H1 (cell line): ENCODE data around the gene PCYT1B. TPM values are rescaled to one million over a fixed set of nuclear protein-coding genes. Genes with fewer than 3 reads are reported as not detected.

ENCODE experiments used
- CTCF ChIA-PET: fragments of 300-600 bp; sonication (Branson Sonifier 250); formaldehyde crosslinking; loops from one replicate; lab custom pipeline; 2021; ENCODE audit not compliant: partially characterized antibody; lab: Charles Lee
- POLR2A ChIA-PET: fragments of 300-600 bp; sonication (Branson Sonifier 250); formaldehyde crosslinking; loops from one replicate; lab custom pipeline; 2021; ENCODE audit warnings: inconsistent platforms; ENCODE audit not compliant: partially characterized antibody; lab: Charles Lee
- DNase-seq, 2 experiments: peaks; one replicate each; pipeline versions ENCODE4 v3.0.0 to v3.0.0-alpha.2; 2010 to 2022; ENCODE audit warnings: low spot score in 2 of 2, low read depth in 1 of 2, mixed read lengths in 1 of 2
- FAIRE-seq: peaks from 2 replicates; lab custom pipeline; 2011; peaks lifted over from hg19 to GRCh38; lab: Jason Lieb, UNC
- H2AFZ ChIP-seq: 2 replicates; pipeline ENCODE4 v1.8.1; 2012; ENCODE audit warnings: low read length, inconsistent platforms
- H2AK5ac ChIP-seq: 2 replicates; pipeline ENCODE4 v1.6.1; 2013; ENCODE audit warnings: low read depth, low read length
- H2BK120ac ChIP-seq: replicated peaks from 2 replicates; pipeline ENCODE3; 2013; ENCODE audit warnings: low read depth, low read length, inconsistent platforms
- H2BK12ac ChIP-seq: 2 replicates; pipeline ENCODE4 v1.6.1; 2013; ENCODE audit warnings: low read depth, low read length
- H2BK15ac ChIP-seq: 2 replicates; pipeline ENCODE4 v1.6.1; 2013; ENCODE audit warnings: low read length
- H2BK20ac ChIP-seq: 2 replicates; pipeline ENCODE4 v1.6.1; 2013; ENCODE audit warnings: low read length
- H2BK5ac ChIP-seq: 2 replicates; pipeline ENCODE4 v1.6.1; 2013; ENCODE audit warnings: low read depth, low read length
- H3K14ac ChIP-seq: 2 replicates; pipeline ENCODE4 v1.6.1; 2013; ENCODE audit warnings: inconsistent platforms; ENCODE audit not compliant: insufficient read length
- H3K18ac ChIP-seq: 2 replicates; pipeline ENCODE4 v1.6.1; 2013; ENCODE audit warnings: low read length; ENCODE audit errors: extremely low read depth
- H3K23ac ChIP-seq: 2 replicates; pipeline ENCODE4 v1.6.1; 2013; ENCODE audit warnings: inconsistent platforms; ENCODE audit not compliant: insufficient read length
- H3K23me2 ChIP-seq: 2 replicates; pipeline ENCODE4 v1.6.1; 2013; ENCODE audit warnings: low read depth, low read length
- H3K27ac ChIP-seq: 2 replicates; pipeline ENCODE4 v1.6.1; 2011; ENCODE audit warnings: low read depth, low read length, inconsistent platforms
- H3K27me3 ChIP-seq, 4 experiments: replicated peaks in 1 of 4; 1 replicate in 1 of 4; 2 replicates in 3 of 4; pipeline versions ENCODE4 v1.6.1 to v1.8.1; 2011 to 2013; ENCODE audit warnings: low read length in 3 of 4, mild to moderate bottlenecking in 3 of 4, inconsistent platforms in 2 of 4, mixed read lengths in 2 of 4, moderate library complexity in 1 of 4; ENCODE audit not compliant: control insufficient read depth in 3 of 4, insufficient read depth in 3 of 4; ENCODE audit errors: extremely low read depth in 1 of 4
- H3K36me3 ChIP-seq, 4 experiments: 2 replicates each; pipeline versions ENCODE4 v1.6.1 to v1.8.1; 2011 to 2013; ENCODE audit warnings: mild to moderate bottlenecking in 4 of 4, low read length in 3 of 4, moderate library complexity in 2 of 4, control low read depth in 1 of 4, inconsistent platforms in 1 of 4; ENCODE audit not compliant: insufficient read depth in 4 of 4, control insufficient read depth in 2 of 4
- H3K4ac ChIP-seq: replicated peaks from 2 replicates; pipeline ENCODE3; 2013; ENCODE audit warnings: low read length, low read depth, mixed read lengths, inconsistent platforms; ENCODE audit not compliant: insufficient read length
- H3K4me1 ChIP-seq, 4 experiments: replicated peaks in 1 of 4; 1 replicate in 1 of 4; 2 replicates in 3 of 4; pipeline versions ENCODE4 v1.6.1 to v1.8.1; 2011 to 2013; ENCODE audit warnings: low read length in 3 of 4, inconsistent platforms in 2 of 4, mixed read lengths in 1 of 4; ENCODE audit not compliant: insufficient read depth in 4 of 4, control insufficient read depth in 3 of 4
- H3K4me2 ChIP-seq, 2 experiments: 2 replicates each; pipeline versions ENCODE4 v1.6.1 to v1.8.1; 2011 to 2013; ENCODE audit warnings: low read depth in 2 of 2, low read length in 2 of 2, control low read depth in 1 of 2, inconsistent platforms in 1 of 2, mild to moderate bottlenecking in 1 of 2; ENCODE audit not compliant: insufficient read depth in 1 of 2
- H3K4me3 ChIP-seq, 4 experiments: fragments of 200-600, 300-600 bp in 1 of 4; sonication (generic), shearing (Covaris generic), sonication (Bioruptor Twin) in 1 of 4; 2 replicates each; pipeline versions ENCODE4 v1.5.1 to v1.8.1; 2011 to 2016; ENCODE audit warnings: low read length in 4 of 4, low read depth in 3 of 4, control low read depth in 2 of 4, inconsistent platforms in 2 of 4, mild to moderate bottlenecking in 2 of 4, mixed read lengths in 1 of 4, moderate library complexity in 1 of 4; ENCODE audit not compliant: insufficient read depth in 2 of 4; ENCODE audit errors: extremely low read depth in 1 of 4
- H3K56ac ChIP-seq: replicated peaks from 2 replicates; pipeline ENCODE3; 2013; ENCODE audit warnings: low read depth, mild to moderate bottlenecking, mixed read lengths, low read length, inconsistent platforms; ENCODE audit not compliant: insufficient read length
- H3K79me1 ChIP-seq: 2 replicates; pipeline ENCODE4 v1.6.1; 2013; ENCODE audit warnings: low read depth, low read length, control low read depth
- H3K79me2 ChIP-seq, 2 experiments: 2 replicates each; pipeline versions ENCODE4 v1.6.1 to v1.8.1; 2012 to 2013; ENCODE audit warnings: low read length in 2 of 2, mild to moderate bottlenecking in 2 of 2, inconsistent platforms in 1 of 2; ENCODE audit not compliant: insufficient read depth in 2 of 2, control insufficient read depth in 1 of 2
- H3K9ac ChIP-seq, 4 experiments: replicated peaks in 1 of 4; 1 replicate in 1 of 4; 2 replicates in 3 of 4; pipeline versions ENCODE4 v1.6.1 to v1.8.1; 2011 to 2013; ENCODE audit warnings: low read depth in 3 of 4, low read length in 3 of 4, control low read depth in 2 of 4, mild to moderate bottlenecking in 2 of 4, moderate library complexity in 2 of 4, inconsistent platforms in 1 of 4; ENCODE audit errors: extremely low read depth in 1 of 4
- H3K9me3 ChIP-seq, 2 experiments: 2 replicates each; pipeline versions ENCODE4 v1.6.1 to v1.8.1; 2012 to 2013; ENCODE audit warnings: mild to moderate bottlenecking in 2 of 2, moderate library complexity in 2 of 2, control low read depth in 1 of 2, inconsistent platforms in 1 of 2, low read depth in 1 of 2, low read length in 1 of 2, mixed read lengths in 1 of 2; ENCODE audit not compliant: insufficient read depth in 2 of 2
- H4K20me1 ChIP-seq, 2 experiments: replicated peaks in 1 of 2; 2 replicates each; pipeline versions ENCODE3 to v1.8.1; 2011 to 2013; ENCODE audit warnings: inconsistent platforms in 2 of 2, low read length in 2 of 2, mild to moderate bottlenecking in 1 of 2; ENCODE audit not compliant: insufficient read depth in 2 of 2, control insufficient read depth in 1 of 2
- H4K5ac ChIP-seq: 2 replicates; pipeline ENCODE4 v1.6.1; 2013; ENCODE audit warnings: low read length, low read depth, mixed read lengths, inconsistent platforms; ENCODE audit not compliant: insufficient read length
- H4K8ac ChIP-seq: 2 replicates; pipeline ENCODE4 v1.8.0; 2013; ENCODE audit warnings: mild to moderate bottlenecking, moderate library complexity, low read length, inconsistent platforms; ENCODE audit not compliant: insufficient read depth; ENCODE audit errors: extremely low read depth
- H4K91ac ChIP-seq: replicated peaks from 2 replicates; pipeline ENCODE3; 2013; ENCODE audit warnings: low read length, mixed read lengths, inconsistent platforms; ENCODE audit not compliant: insufficient read length
- BCL11A ChIP-seq, 2 experiments: IDR thresholded peaks; one replicate each; pipeline ENCODE4 v1.6.1; 2011; ENCODE audit warnings: low read depth in 2 of 2, low read length in 2 of 2, mild to moderate bottlenecking in 2 of 2
- CBX5 ChIP-seq: fragments of 300-800, 300-1000 bp; sonication (generic); IDR thresholded peaks from 2 replicates; pipeline ENCODE4 v1.7.1; 2016; ENCODE audit warnings: antibody characterized with exemption, low read length, low read depth
- CBX8 ChIP-seq: fragments of 300-800, 300-1000 bp; sonication (generic); IDR thresholded peaks from 2 replicates; pipeline ENCODE4 v1.7.1; 2016; ENCODE audit warnings: low read depth, low read length, borderline replicate concordance
- CTCF ChIP-seq, 3 experiments: IDR thresholded peaks; 1 replicate in 2 of 3; 2 replicates in 1 of 3; pipeline versions ENCODE4 v1.5.1 to v1.6.1; 2011; ENCODE audit warnings: low read length in 3 of 3, mild to moderate bottlenecking in 3 of 3, inconsistent platforms in 2 of 3, low read depth in 1 of 3, moderate library complexity in 1 of 3; ENCODE audit not compliant: insufficient read depth in 1 of 3; ENCODE audit errors: control extremely low read depth in 1 of 3
- EP300 ChIP-seq, 2 experiments: IDR thresholded peaks; 1 replicate in 1 of 2; 2 replicates in 1 of 2; pipeline ENCODE4 v1.6.1; 2011 to 2012; ENCODE audit warnings: low read depth in 2 of 2, low read length in 2 of 2, mild to moderate bottlenecking in 2 of 2, borderline replicate concordance in 1 of 2, inconsistent platforms in 1 of 2, moderate library complexity in 1 of 2
- EZH2 ChIP-seq: fragments of 200-600 bp; sonication (generic); IDR thresholded peaks from 2 replicates; pipeline ENCODE4 v1.7.1; 2012; ENCODE audit warnings: low read depth, mild to moderate bottlenecking, moderate library complexity, low read length, inconsistent platforms; ENCODE audit not compliant: severe bottlenecking
- GTF2F1 ChIP-seq: IDR thresholded peaks from 2 replicates; pipeline ENCODE4 v1.6.1; 2012; ENCODE audit warnings: low read depth, low read length, improper control_type of control experiment, borderline replicate concordance
- KDM1A ChIP-seq: fragments of 200-600, 300-600 bp; sonication (generic); IDR thresholded peaks from 2 replicates; pipeline ENCODE4 v1.7.1; 2016; ENCODE audit warnings: mild to moderate bottlenecking, low read length, borderline replicate concordance
- RAD21 ChIP-seq, 2 experiments: IDR thresholded peaks in 1 of 2; conservative IDR thresholded peaks in 1 of 2; 2 replicates each; pipeline ENCODE4 v1.6.1; 2011; ENCODE audit warnings: low read depth in 2 of 2, low read length in 2 of 2, improper control_type of control experiment in 1 of 2, inconsistent platforms in 1 of 2, mild to moderate bottlenecking in 1 of 2, moderate library complexity in 1 of 2
- RBBP5 ChIP-seq: IDR thresholded peaks from 2 replicates; pipeline ENCODE4 v1.7.1; 2012; ENCODE audit warnings: low read depth, mild to moderate bottlenecking, inconsistent platforms, low read length, moderate library complexity, borderline replicate concordance
- SIX5 ChIP-seq: IDR thresholded peaks from 2 replicates; pipeline ENCODE4 v1.6.1; 2011; ENCODE audit warnings: mild to moderate bottlenecking, low read depth, low read length
- WGBS, 2 experiments: shearing (Covaris generic) in 1 of 2; methylation state at CpG; one replicate each; pipeline versions ENCODE4 v1.1.6 to v1.1.7; 2013 to 2015; ENCODE audit warnings: low lambda C conversion rate in 2 of 2, mixed read lengths in 2 of 2, inconsistent platforms in 1 of 2, low coverage in 1 of 2, missing lambda C conversion rate in 1 of 2; ENCODE audit not compliant: insufficient replicate concordance in 2 of 2, insufficient coverage in 1 of 2, insufficient read length in 1 of 2; ENCODE audit errors: extremely low coverage in 1 of 2, missing lambda C conversion rate in 1 of 2; 5-methylcytosine and 5-hydroxymethylcytosine counted together
- polyA plus RNA-seq, 7 experiments: library from polyadenylated mRNA; depleted of rRNA in 3 of 7; stranded (reverse) in 5 of 7; unstranded in 2 of 7; fragments of >200 nt in 5 of 7; fragments of 200-250 nt in 2 of 7; gene quantifications; 1 replicate in 5 of 7; 2 replicates in 1 of 7; 4 replicates in 1 of 7; pipeline versions ENCODE4 v1.2.1 to v1.2.3, GENCODE V29; 2011 to 2013; ENCODE audit warnings: missing spikeins in 2 of 7, mixed read lengths in 2 of 7
- total RNA-seq: library from RNA; stranded (reverse); fragmentation: NEBNext Ultra II Directional; extraction: Animal tissue kit (Norgen Biotek cat#: 25700); gene quantifications from 2 replicates; pipeline ENCODE4 v1.2.1, GENCODE V29; 2021

PCYT1B gene
- total and polyA plus RNA-seq, 2 of the 8 experiments (the other 6 are each of a cell fraction or from before 2014, with no cell fraction given): 17.9 to 30.6 TPM

- H2AFZ ChIP-seq: no peak overlapping the region
- no peak overlapping the region for H4K91ac ChIP-seq
- H2BK120ac ChIP-seq: no peak overlapping the region
- H3K79me2 ChIP-seq: no peaks in the 10 kb centered on the region
- no peak overlapping the region for H3K56ac ChIP-seq
- no peak overlapping the region for H3K14ac ChIP-seq
- H3K27ac ChIP-seq: no peak overlapping the region
- no peak overlapping the region for H4K8ac ChIP-seq
- no peak overlapping the region for H2BK12ac ChIP-seq
- H3K9ac ChIP-seq: no peak overlapping the region
- H4K5ac ChIP-seq: no peak overlapping the region
- no peak overlapping the region for H2BK15ac ChIP-seq
- H3K4me3 ChIP-seq: no peak overlapping the region
- H3K4ac ChIP-seq: no peak overlapping the region
- no peak overlapping the region for H2BK20ac ChIP-seq
- no peak overlapping the region for H2AK5ac ChIP-seq
- H3K23ac ChIP-seq: no peak overlapping the region
- 83% methylated on average over 3 of the region's 3 CpGs; no CpG with 5 or more reads in 1 of the 2 experiments for WGBS, 2 experiments
- H3K27me3 ChIP-seq: no peaks in the 10 kb centered on the region
- H3K9me3 ChIP-seq: no peaks in the 10 kb centered on the region
- H2BK5ac ChIP-seq: no peak overlapping the region
- CTCF ChIA-PET: no interaction called here
- H3K4me1 ChIP-seq: peaks cover 0 to 7% (median 3%) of the 10 kb centered on the region in 4 experiments; a peak in 4 of 7 replicates
- no peaks in the 10 kb centered on the region for H3K23me2 ChIP-seq
- FAIRE-seq (no peak), DNase-seq (no peak)
- no peaks in the 10 kb centered on the region for H3K36me3 ChIP-seq
- no peak overlapping the region for H3K4me2 ChIP-seq
- H3K18ac ChIP-seq: no peak overlapping the region
- H4K20me1 ChIP-seq: no peaks in the 10 kb centered on the region
- H3K79me1 ChIP-seq: no peaks in the 10 kb centered on the region
- POLR2A ChIA-PET: no interaction called here
- TF ChIP-seq RAD21 (IDR thresholded peaks at IDR 0.05 in 1 of 2, conservative IDR thresholded peaks at IDR 0.05 in 1 of 2; ENCODE audit: low read depth in 2 of 2, low read length in 2 of 2) (no peak), EZH2 (no peak), KDM1A (no peak), EP300 (IDR thresholded peaks at IDR 0.05; ENCODE audit: borderline replicate concordance in 1 of 2, low read depth in 2 of 2, low read length in 2 of 2) (no peak), SIX5 (no peak), CTCF (IDR thresholded peaks at IDR 0.05; ENCODE audit: control extremely low read depth in 1 of 3, insufficient read depth in 1 of 3, low read depth in 1 of 3, low read length in 3 of 3) (no peak), RBBP5 (no peak), CBX5 (no peak), BCL11A (IDR thresholded peaks at IDR 0.05; ENCODE audit: low read depth in 2 of 2, low read length in 2 of 2) (no peak), GTF2F1 (no peak), CBX8 (no peak)
Observed at GRCh38 chrX:24668111-24668510, 21.0 kb upstream of the PCYT1B start.
